Spinal cord (tissue), 10 donors: Measurements from ENCODE around the gene MAP3K4. TPM values are rescaled to one million over a fixed set of nuclear protein-coding genes. Genes with fewer than 3 reads are reported as not detected.

Experiments used
- DNase-seq, 6 donors: peaks; one replicate each; pipeline versions ENCODE4 v3.0.0 to v3.0.0-alpha.2; 2013 to 2015; ENCODE audit warnings: low spot score in 6 of 6, low read depth in 4 of 6
- H3K27ac ChIP-seq: one replicate; pipeline ENCODE4 v1.5.1; 2013; ENCODE audit warnings: low read depth, low read length, control low read depth
- H3K27me3 ChIP-seq: one replicate; pipeline ENCODE4 v1.6.1; 2013; ENCODE audit warnings: low read length; ENCODE audit not compliant: control insufficient read depth, insufficient read depth
- H3K36me3 ChIP-seq: one replicate; pipeline ENCODE4 v1.6.1; 2013; ENCODE audit warnings: low read length; ENCODE audit not compliant: control insufficient read depth, insufficient read depth
- H3K4me1 ChIP-seq: one replicate; pipeline ENCODE4 v1.6.1; 2013; ENCODE audit warnings: low read length; ENCODE audit not compliant: control insufficient read depth, insufficient read depth
- H3K4me3 ChIP-seq: one replicate; pipeline ENCODE4 v1.5.1; 2013; ENCODE audit warnings: low read depth, low read length, control low read depth
- H3K9me3 ChIP-seq: one replicate; pipeline ENCODE4 v1.6.1; 2013; ENCODE audit warnings: low read length; ENCODE audit not compliant: control insufficient read depth, insufficient read depth
- WGBS: methylation state at CpG from one replicate; pipeline ENCODE4 v1.1.5; 2013; ENCODE audit warnings: missing lambda C conversion rate; ENCODE audit not compliant: insufficient coverage; 5-methylcytosine and 5-hydroxymethylcytosine counted together
- polyA plus RNA-seq, 2 donors: library from polyadenylated mRNA; unstranded; fragments of 120-200 nt; gene quantifications; one replicate each; pipeline ENCODE4 v1.2.1, GENCODE V29; 2013; ENCODE audit not compliant: insufficient read length in 2 of 2
- total RNA-seq, 2 donors: library from RNA; depleted of rRNA in 1 of 2; stranded (reverse); fragments of 120-200 nt in 1 of 2; fragments of >200 nt in 1 of 2; gene quantifications; one replicate each; pipeline versions ENCODE4 v1.2.3 to v1.2.4, GENCODE V29; 2013 to 2014
- donor health status: healthy.

The MAP3K4 gene
- total and polyA plus RNA-seq, 4 donors, result 32.0 to 48.1 (median 41.6) TPM

DNA sequence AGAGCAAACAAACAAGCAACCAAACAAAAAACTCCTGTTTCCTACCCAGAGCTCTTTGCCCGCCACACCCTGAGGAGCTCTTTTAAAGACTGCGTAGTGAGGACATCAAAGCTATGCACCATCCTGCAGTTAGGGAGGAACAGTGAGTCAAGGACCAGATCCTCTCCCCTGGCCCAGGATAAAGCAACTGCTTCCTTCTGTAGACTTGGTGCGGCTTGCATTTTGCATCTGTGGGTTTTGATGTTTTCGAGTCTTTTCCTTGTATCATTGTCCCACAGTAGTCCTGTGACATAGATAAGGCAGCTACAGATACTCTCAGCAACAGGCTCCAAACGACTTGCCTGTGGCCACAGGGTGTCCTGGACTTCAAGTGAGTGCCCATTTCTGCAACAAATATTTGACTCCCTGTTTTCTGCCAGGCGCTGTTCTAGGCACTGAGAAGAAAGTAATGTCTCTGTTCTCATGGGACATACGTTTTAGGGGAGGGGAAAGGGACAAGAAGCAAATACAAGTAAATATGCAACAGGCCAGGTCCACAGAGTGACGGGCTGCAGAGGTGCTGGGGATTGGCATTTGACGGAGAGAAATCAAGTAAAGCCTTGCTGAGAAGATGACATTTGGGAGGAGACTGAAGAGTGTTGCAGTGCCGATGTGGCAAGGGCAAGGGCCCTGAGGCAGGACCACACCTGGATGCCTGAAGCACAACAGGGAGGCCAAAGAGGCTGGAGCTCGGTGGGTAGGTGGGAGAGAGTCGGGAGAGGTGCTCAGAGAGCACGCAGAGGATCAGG is 35.9 kb upstream of the MAP3K4 start:
- Histone ChIP-seq H3K27ac (no peak overlapping the region), H3K4me3 (no peak overlapping the region), H3K9me3 (no peaks in the 10 kb centered on the region), H3K27me3 (no peaks in the 10 kb centered on the region), H3K4me1 (peaks cover 10% of the 10 kb centered on the region), H3K36me3 (no peaks in the 10 kb centered on the region)
- DNase-seq, result no peak
- 85% methylated on average over 13 of the region's 13 CpGs for WGBS

DNA sequence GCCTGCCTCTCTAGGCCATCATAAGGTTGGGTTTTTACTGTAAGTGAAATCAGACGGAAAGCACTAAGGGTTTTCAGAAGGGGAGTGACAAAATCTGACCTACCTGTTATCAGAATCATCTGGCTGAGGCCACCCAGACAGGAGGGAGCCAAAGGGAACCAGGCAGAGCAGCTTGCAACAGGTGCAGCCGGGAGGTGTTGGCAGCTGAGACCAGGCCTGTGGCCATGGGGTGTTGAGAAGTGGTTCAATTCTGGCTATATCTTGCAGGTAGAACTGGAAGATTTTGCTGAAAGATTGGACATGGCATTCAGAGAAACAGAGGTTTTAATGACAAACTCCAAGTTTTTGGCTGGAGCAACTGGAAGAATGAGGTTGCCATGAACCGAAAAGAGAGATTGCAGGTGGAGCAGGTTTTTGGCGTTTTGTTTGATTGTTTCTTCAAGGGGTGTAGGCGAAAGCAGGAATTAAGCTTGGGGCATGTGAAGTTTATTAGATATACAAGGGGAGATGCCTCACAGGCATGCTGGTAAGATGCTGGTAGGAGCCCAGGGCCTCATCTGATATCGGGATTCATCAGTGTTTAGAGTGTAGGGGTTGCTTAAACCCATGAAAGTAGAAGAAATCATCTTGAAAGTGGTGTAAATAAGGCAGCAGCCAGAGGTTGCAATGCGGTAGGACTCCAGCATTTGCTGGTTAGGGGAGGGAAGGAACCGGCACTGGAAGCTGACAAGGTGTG is 35.1 kb upstream of the MAP3K4 start:
- WGBS, result 93% methylated on average over 8 of the region's 8 CpGs
- no peak for DNase-seq
- Histone ChIP-seq H3K4me3 (no peak overlapping the region), H3K27me3 (no peaks in the 10 kb centered on the region), H3K27ac (no peak overlapping the region), H3K9me3 (no peaks in the 10 kb centered on the region), H3K36me3 (no peaks in the 10 kb centered on the region), H3K4me1 (peaks cover 12% of the 10 kb centered on the region)

GRCh38 chr6:160959726-160960435 is 31.7 kb upstream of the MAP3K4 start:
- DNase-seq, result peak in 2 of 6 donors; percentile 58 to 83
- no peaks in the 10 kb centered on the region for H3K36me3 ChIP-seq
- peaks cover 9% of the 10 kb centered on the region for H3K4me1 ChIP-seq
- H3K27ac ChIP-seq, result peak overlapping the region; percentile 78
- WGBS, result 62% methylated on average over 6 of the region's 7 CpGs
- no peaks in the 10 kb centered on the region for H3K9me3 ChIP-seq
- no peak overlapping the region for H3K4me3 ChIP-seq
- H3K27me3 ChIP-seq, result peaks cover 3% of the 10 kb centered on the region

DNA sequence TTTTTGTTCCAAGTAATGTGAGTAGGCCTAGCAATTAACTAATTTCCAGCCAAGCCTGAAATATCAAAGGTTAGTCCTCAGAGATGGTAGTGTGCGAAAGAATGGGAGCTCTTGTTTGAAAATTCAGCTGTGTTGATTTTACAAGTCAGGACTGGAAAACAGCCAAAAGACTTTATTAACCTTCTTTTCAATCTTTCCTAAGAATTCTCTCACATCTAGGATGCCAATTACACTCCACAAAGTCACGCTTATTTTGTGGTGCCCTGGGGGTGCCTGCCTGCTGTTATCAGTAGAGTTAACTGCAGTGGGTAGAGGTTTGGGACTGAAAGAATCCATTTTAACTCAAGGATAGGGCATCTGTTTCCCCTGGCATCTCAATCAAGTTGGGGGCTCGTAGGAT is 30.7 kb upstream of the MAP3K4 start:
- Histone ChIP-seq H3K27ac (peak overlapping the region; percentile 78), H3K36me3 (no peaks in the 10 kb centered on the region), H3K4me3 (no peak overlapping the region), H3K27me3 (peaks cover 3% of the 10 kb centered on the region), H3K4me1 (peaks cover 9% of the 10 kb centered on the region), H3K9me3 (no peaks in the 10 kb centered on the region)
- DNase-seq, result peak in 3 of 6 donors; percentile 48 to 87 (median 85)
- WGBS, result 43% methylated on average over 1 of the region's 3 CpGs

GRCh38 chr6:160962835-160963623 is 28.5 kb upstream of the MAP3K4 start:
- H3K36me3 ChIP-seq, result no peaks in the 10 kb centered on the region
- 98% methylated on average over 10 of the region's 15 CpGs for WGBS
- H3K4me3 ChIP-seq, result no peak overlapping the region
- no peaks in the 10 kb centered on the region for H3K9me3 ChIP-seq
- peaks cover 9% of the 10 kb centered on the region for H3K4me1 ChIP-seq
- no peak overlapping the region for H3K27ac ChIP-seq
- no peak for DNase-seq
- H3K27me3 ChIP-seq, result peaks cover 3% of the 10 kb centered on the region

DNA sequence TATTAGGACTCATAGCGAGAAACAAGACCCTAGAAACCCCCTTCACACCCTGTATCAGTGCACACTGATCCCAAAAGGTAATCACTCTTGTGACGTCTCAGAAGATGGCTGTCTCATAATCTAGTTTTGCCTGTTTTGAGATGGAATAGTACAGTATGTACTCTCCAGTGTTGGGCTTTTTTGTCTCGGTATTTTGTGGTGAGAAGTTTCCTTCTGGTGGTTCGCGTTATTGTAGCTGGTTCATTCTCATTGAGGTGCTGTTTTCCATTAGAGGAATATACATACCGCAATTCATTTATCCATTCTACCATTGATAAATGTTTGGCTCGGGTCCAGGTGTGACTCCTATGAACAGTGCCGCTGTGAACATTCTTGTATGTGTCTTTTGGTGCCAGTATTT is 27.9 kb upstream of the MAP3K4 start:
- H3K27ac ChIP-seq, result no peak overlapping the region
- no peak overlapping the region for H3K4me3 ChIP-seq
- H3K9me3 ChIP-seq, result no peaks in the 10 kb centered on the region
- WGBS, result no CpG with 5 or more reads among the region's 8 CpGs
- no peaks in the 10 kb centered on the region for H3K36me3 ChIP-seq
- peaks cover 3% of the 10 kb centered on the region for H3K27me3 ChIP-seq
- peaks cover 9% of the 10 kb centered on the region for H3K4me1 ChIP-seq
- no peak for DNase-seq

GRCh38 chr6:160965893-160966292 is 25.7 kb upstream of the MAP3K4 start:
- DNase-seq, result no peak
- WGBS, result 84% methylated on average over 3 of the region's 5 CpGs
- Histone ChIP-seq H3K4me3 (no peak overlapping the region), H3K4me1 (peaks cover 5% of the 10 kb centered on the region), H3K9me3 (no peaks in the 10 kb centered on the region), H3K27ac (no peak overlapping the region), H3K36me3 (no peaks in the 10 kb centered on the region), H3K27me3 (peaks cover 3% of the 10 kb centered on the region)

GRCh38 chr6:160966493-160967229 is 24.9 kb upstream of the MAP3K4 start:
- no peaks in the 10 kb centered on the region for H3K4me1 ChIP-seq
- 60% methylated on average over 1 of the region's 7 CpGs for WGBS
- H3K27me3 ChIP-seq, result peaks cover 3% of the 10 kb centered on the region
- H3K4me3 ChIP-seq, result no peak overlapping the region
- H3K27ac ChIP-seq, result no peak overlapping the region
- H3K36me3 ChIP-seq, result no peaks in the 10 kb centered on the region
- no peak for DNase-seq
- no peaks in the 10 kb centered on the region for H3K9me3 ChIP-seq
